Ishikawa (cell line): ENCODE results near the gene NUDCD3.

Experiments used
- CEBPB ChIP-seq: IDR thresholded peaks from 2 replicates; pipeline ENCODE4 v1.6.1; 2012
- CREB1 ChIP-seq: IDR thresholded peaks from 2 replicates; pipeline ENCODE4 v1.6.1; 2012; ENCODE audit warnings: low read depth
- EGR1 ChIP-seq: IDR thresholded peaks from 2 replicates; pipeline ENCODE4 v1.6.1; 2012
- EP300 ChIP-seq: IDR thresholded peaks from 2 replicates; pipeline ENCODE4 v1.6.1; 2012; ENCODE audit warnings: borderline replicate concordance
- FOXM1 ChIP-seq: IDR thresholded peaks from 2 replicates; pipeline ENCODE4 v1.6.1; 2012; ENCODE audit warnings: low read depth, borderline replicate concordance
- NFIC ChIP-seq: IDR thresholded peaks from 2 replicates; pipeline ENCODE4 v1.6.1; 2012
- RAD21 ChIP-seq: IDR thresholded peaks from 2 replicates; pipeline ENCODE4 v1.6.1; 2012; ENCODE audit warnings: low read depth
- TAF1 ChIP-seq: IDR thresholded peaks from 2 replicates; pipeline ENCODE4 v1.6.1; 2012; ENCODE audit warnings: low read depth, mild to moderate bottlenecking
- TCF12 ChIP-seq: IDR thresholded peaks from 2 replicates; pipeline ENCODE4 v1.6.1; 2012; ENCODE audit warnings: low read depth
- TEAD4 ChIP-seq: IDR thresholded peaks from 2 replicates; pipeline ENCODE4 v1.6.1; 2012
- YY1 ChIP-seq: IDR thresholded peaks from 2 replicates; pipeline ENCODE4 v1.6.1; 2012; ENCODE audit warnings: low read depth
- ZBTB7A ChIP-seq: IDR thresholded peaks from 2 replicates; pipeline ENCODE4 v1.6.1; 2012; ENCODE audit warnings: low read depth
- TF ChIP-seq, protein P1 (sequence below): IDR thresholded peaks from 2 replicates; pipeline ENCODE4 v1.6.1; 2012
- TF ChIP-seq, protein P2 (sequence below): IDR thresholded peaks from 2 replicates; pipeline ENCODE4 v1.6.1; 2012; ENCODE audit warnings: low read depth, mild to moderate bottlenecking
- TF ChIP-seq, protein P3 (sequence below): IDR thresholded peaks from 2 replicates; pipeline ENCODE4 v1.6.1; 2012

NUDCD3 gene

DNA sequence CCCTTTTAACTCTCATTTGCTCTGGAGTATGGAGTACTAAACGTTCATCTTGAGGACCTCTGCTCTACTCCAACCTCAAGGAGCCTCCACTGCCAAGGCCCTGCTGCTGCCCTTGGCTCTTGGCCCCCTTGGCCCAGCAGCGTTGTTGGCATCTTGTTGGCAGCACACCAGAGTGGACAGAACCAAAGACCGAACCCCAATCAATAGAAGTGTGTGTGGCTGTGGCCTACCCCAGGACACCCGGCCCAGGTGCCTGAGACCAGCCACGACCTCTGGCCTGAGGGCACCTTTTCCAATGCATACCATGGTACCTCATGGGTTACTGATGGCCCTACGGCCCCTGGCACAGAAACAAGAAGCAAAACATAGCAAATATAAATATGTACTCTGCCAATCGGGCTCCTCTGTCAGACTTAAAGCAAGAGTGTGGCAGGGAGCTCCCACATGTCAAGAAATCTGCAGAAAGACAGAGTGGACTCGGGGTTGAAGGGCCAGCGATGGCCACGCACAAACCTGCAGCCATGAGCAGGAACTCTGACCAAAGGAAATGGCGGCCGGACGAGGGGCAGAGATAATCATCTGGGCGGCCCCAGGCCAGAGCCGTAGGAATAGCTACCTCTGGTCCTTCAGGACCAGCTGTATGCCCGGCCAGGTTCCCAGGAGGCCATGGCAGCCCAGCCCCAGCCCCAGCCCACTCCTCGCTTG lies 47.8 kb upstream of the NUDCD3 start:
- TF ChIP-seq ZBTB7A: no peak
- no peak for TF ChIP-seq FOXM1
- TF ChIP-seq EGR1: no peak
- TF ChIP-seq YY1: no peak
- TF ChIP-seq NFIC: no peak
- TF ChIP-seq, protein P1, sequence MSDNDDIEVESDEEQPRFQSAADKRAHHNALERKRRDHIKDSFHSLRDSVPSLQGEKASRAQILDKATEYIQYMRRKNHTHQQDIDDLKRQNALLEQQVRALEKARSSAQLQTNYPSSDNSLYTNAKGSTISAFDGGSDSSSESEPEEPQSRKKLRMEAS: no peak
- no peak for TF ChIP-seq CREB1
- no peak for TF ChIP-seq RAD21
- TF ChIP-seq TAF1: no peak

DNA sequence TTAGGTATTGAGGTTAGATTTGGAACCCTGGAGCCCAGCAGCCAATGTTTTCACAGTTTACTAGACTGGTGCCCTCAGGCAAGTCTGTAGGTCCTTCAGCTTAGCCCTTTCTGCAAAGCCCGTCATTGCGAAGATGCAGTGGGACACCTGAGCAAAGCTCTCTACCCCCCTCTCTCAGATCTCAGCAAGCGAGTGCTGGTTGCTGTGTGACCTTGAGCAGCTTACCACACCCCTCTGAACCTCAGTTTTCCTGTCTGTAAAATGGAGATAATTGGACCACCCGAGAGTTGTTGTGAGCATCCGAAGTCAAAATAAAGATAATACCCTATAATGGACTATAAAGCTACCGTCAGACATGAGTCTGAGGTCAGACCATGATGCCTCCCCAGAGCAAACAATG lies 47.0 kb upstream of the NUDCD3 start:
- TF ChIP-seq RAD21 (no peak), FOXM1 (no peak), EP300 (no peak), EGR1 (no peak), NFIC (no peak), ZBTB7A (no peak), CEBPB (no peak), TEAD4 (no peak), CREB1 (no peak)
- TF ChIP-seq, protein P2, sequence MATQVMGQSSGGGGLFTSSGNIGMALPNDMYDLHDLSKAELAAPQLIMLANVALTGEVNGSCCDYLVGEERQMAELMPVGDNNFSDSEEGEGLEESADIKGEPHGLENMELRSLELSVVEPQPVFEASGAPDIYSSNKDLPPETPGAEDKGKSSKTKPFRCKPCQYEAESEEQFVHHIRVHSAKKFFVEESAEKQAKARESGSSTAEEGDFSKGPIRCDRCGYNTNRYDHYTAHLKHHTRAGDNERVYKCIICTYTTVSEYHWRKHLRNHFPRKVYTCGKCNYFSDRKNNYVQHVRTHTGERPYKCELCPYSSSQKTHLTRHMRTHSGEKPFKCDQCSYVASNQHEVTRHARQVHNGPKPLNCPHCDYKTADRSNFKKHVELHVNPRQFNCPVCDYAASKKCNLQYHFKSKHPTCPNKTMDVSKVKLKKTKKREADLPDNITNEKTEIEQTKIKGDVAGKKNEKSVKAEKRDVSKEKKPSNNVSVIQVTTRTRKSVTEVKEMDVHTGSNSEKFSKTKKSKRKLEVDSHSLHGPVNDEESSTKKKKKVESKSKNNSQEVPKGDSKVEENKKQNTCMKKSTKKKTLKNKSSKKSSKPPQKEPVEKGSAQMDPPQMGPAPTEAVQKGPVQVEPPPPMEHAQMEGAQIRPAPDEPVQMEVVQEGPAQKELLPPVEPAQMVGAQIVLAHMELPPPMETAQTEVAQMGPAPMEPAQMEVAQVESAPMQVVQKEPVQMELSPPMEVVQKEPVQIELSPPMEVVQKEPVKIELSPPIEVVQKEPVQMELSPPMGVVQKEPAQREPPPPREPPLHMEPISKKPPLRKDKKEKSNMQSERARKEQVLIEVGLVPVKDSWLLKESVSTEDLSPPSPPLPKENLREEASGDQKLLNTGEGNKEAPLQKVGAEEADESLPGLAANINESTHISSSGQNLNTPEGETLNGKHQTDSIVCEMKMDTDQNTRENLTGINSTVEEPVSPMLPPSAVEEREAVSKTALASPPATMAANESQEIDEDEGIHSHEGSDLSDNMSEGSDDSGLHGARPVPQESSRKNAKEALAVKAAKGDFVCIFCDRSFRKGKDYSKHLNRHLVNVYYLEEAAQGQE: no peak
- TF ChIP-seq, protein P1: no peak

DNA sequence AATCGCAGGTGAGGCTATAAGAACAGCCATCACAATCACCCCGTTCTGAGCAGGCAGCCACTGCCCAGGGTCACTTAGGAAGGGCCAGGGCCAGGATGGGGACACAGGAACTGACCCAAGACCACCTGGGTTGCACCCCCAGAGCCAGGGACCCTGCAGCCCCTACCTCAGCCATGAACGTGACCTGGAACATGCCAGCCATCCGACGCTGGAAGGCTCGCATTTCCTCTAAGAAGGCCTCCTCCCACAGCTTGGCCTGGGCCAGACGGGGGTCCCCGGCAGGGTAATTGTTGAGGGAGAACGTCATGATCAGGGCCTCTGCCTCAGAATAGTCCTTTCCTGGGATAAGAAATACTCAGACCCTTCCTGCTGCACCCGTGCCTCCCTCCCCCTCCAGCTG lies 45.6 kb upstream of the NUDCD3 start:
- TF ChIP-seq TAF1: no peak
- TF ChIP-seq CEBPB: no peak
- TF ChIP-seq NFIC: no peak
- no peak for TF ChIP-seq CREB1
- TF ChIP-seq, protein P1: no peak
- no peak for TF ChIP-seq TCF12
- TF ChIP-seq ZBTB7A: no peak
- no peak for TF ChIP-seq YY1
- TF ChIP-seq, protein P3, sequence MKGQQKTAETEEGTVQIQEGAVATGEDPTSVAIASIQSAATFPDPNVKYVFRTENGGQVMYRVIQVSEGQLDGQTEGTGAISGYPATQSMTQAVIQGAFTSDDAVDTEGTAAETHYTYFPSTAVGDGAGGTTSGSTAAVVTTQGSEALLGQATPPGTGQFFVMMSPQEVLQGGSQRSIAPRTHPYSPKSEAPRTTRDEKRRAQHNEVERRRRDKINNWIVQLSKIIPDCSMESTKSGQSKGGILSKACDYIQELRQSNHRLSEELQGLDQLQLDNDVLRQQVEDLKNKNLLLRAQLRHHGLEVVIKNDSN: no peak
- TF ChIP-seq RAD21: no peak
- no peak for TF ChIP-seq FOXM1
- no peak for TF ChIP-seq EP300
- no peak for TF ChIP-seq EGR1
- no peak for TF ChIP-seq TEAD4
- TF ChIP-seq, protein P2: no peak

DNA sequence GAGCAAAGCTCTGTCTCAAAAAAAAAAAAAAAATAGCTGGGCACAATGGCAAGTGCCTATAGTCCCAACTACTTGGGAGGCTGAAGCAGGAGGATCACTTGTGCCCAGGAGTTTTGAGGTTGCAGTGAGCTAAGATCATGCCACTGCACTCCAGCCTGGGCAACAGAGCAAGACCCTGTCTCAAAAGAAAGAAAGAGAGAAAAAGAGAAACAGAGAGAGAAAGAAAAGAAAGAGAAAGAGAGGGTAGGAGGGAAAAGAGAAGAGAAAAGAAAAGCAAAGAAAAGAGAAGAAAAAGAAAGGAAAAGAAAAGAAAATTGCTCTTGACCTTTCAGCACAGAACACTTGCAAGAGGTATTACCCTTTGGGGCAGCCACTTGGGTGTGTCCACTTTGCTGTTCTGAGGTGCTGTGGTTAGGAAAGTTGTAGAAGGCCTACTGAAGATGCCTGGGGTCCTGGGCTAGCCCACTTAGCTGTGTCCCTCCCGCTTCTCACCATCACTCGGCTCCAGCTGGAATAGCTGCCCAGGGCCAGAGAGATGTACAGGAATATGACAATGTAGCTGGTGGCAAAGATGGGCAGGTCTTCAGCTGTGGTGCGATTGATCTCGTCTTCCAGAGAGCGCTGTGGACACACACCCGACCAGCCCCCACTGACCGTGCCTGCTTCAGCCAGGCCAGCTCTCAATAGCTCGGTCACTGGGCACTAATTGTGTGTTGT lies 45.0 kb upstream of the NUDCD3 start:
- TF ChIP-seq TCF12: no peak
- TF ChIP-seq TAF1: no peak
- TF ChIP-seq FOXM1: no peak
- no peak for TF ChIP-seq TEAD4
- TF ChIP-seq, protein P2: no peak
- TF ChIP-seq EGR1: no peak
- TF ChIP-seq, protein P1: no peak
- TF ChIP-seq CEBPB: no peak
- TF ChIP-seq EP300: no peak
- TF ChIP-seq RAD21: no peak
